Parathyroid adenoma (tissue), 2 donors: Measurements from ENCODE around the gene TMEM184C.

Source experiments
- H2AFZ ChIP-seq: fragments of 300-600 bp; sonication (generic); one replicate; pipeline ENCODE4 v1.7.0; 2017; ENCODE audit warnings: antibody characterized with exemption, mild to moderate bottlenecking
- H3K27ac ChIP-seq: fragments of 300-600 bp; sonication (generic); one replicate; pipeline ENCODE4 v1.7.0; 2017
- H3K27me3 ChIP-seq: fragments of 300-600 bp; sonication (generic); one replicate; pipeline ENCODE4 v1.7.0; 2017; ENCODE audit warnings: low read length; ENCODE audit not compliant: control insufficient read depth, insufficient read depth
- H3K36me3 ChIP-seq: fragments of 300-600 bp; sonication (generic); one replicate; pipeline ENCODE4 v1.7.0; 2017; ENCODE audit warnings: low read length; ENCODE audit not compliant: control insufficient read depth, insufficient read depth
- H3K4me1 ChIP-seq: fragments of 300-600 bp; sonication (generic); one replicate; pipeline ENCODE4 v1.7.0; 2017; ENCODE audit warnings: control low read depth
- H3K4me2 ChIP-seq: fragments of 300-600 bp; sonication (generic); one replicate; pipeline ENCODE4 v1.7.0; 2017; ENCODE audit warnings: low read length
- H3K4me3 ChIP-seq: fragments of 300-600 bp; sonication (generic); one replicate; pipeline ENCODE4 v1.7.0; 2017; ENCODE audit warnings: low read depth, low read length
- H3K79me2 ChIP-seq: fragments of 300-600 bp; sonication (generic); one replicate; pipeline ENCODE4 v1.7.0; 2017; ENCODE audit warnings: control low read depth
- H3K9ac ChIP-seq: fragments of 300-600 bp; sonication (generic); one replicate; pipeline ENCODE4 v1.7.0; 2017; ENCODE audit warnings: mild to moderate bottlenecking
- H3K9me3 ChIP-seq: fragments of 300-600 bp; sonication (generic); one replicate; pipeline ENCODE4 v1.7.0; 2017; ENCODE audit warnings: low read length; ENCODE audit not compliant: control insufficient read depth
- TF ChIP-seq, protein P1 (sequence below): fragments of 300-600 bp; sonication (generic); IDR thresholded peaks from one replicate; pipeline ENCODE4 v1.7.0; 2017; ENCODE audit warnings: antibody characterized with exemption, mild to moderate bottlenecking
- donor health status: primary hyperparathyroidism.

TMEM184C gene

DNA sequence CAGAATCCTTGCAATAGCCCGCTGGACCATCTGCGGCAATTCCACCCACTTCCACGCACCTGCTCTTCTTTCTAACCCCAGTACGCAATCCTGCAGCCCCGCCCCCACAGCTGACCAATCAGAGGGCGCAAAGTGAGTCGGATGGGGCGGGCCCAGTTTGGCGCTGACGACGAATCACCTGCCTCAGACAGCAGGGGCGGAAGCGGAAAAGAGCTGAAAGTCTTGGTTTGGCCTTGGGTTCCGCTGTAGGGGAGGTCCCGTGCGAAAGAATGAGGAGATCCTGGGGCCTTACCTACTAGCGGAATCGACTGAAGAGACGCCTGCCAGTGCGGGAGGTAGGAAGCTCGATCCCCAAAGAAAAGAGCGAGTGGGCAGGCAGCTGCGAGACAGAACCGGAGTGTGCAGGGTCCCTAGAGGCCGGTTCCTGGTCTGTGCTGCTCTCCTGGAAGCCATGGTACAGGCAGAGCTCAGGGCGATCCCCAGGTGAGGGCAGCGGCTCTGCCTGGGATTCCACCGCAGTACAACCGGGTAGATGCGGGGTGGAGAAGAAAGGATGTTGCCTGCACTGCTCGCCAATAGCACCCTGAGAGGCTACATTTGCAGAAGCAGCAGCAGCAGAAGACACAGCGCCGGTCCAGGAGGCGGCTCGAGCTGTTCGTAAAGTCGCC is at the start of gene TMEM184C:
Gene TMEM184C (plus strand): TSS at position 225 of the 668 bp plus-strand sequence. CDS start 560 bp downstream, outside the sequence.
- TF ChIP-seq, protein P1, sequence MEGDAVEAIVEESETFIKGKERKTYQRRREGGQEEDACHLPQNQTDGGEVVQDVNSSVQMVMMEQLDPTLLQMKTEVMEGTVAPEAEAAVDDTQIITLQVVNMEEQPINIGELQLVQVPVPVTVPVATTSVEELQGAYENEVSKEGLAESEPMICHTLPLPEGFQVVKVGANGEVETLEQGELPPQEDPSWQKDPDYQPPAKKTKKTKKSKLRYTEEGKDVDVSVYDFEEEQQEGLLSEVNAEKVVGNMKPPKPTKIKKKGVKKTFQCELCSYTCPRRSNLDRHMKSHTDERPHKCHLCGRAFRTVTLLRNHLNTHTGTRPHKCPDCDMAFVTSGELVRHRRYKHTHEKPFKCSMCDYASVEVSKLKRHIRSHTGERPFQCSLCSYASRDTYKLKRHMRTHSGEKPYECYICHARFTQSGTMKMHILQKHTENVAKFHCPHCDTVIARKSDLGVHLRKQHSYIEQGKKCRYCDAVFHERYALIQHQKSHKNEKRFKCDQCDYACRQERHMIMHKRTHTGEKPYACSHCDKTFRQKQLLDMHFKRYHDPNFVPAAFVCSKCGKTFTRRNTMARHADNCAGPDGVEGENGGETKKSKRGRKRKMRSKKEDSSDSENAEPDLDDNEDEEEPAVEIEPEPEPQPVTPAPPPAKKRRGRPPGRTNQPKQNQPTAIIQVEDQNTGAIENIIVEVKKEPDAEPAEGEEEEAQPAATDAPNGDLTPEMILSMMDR = no peak
- Histone ChIP-seq H3K4me1 (no peaks in the 10 kb centered on the region), H3K9ac (peak within 1 kb of the TSS; percentile 67), H3K27me3 (no peaks in the 10 kb centered on the region), H3K79me2 (peaks cover 14% of the 10 kb centered on the region), H3K9me3 (no peaks in the 10 kb centered on the region), H3K27ac (peak within 1 kb of the TSS; percentile 96), H3K36me3 (no peaks in the 10 kb centered on the region), H3K4me2 (peak within 1 kb of the TSS; percentile 92), H3K4me3 (peak within 1 kb of the TSS; percentile 97), H2AFZ (peak within 1 kb of the TSS; percentile 78)

DNA sequence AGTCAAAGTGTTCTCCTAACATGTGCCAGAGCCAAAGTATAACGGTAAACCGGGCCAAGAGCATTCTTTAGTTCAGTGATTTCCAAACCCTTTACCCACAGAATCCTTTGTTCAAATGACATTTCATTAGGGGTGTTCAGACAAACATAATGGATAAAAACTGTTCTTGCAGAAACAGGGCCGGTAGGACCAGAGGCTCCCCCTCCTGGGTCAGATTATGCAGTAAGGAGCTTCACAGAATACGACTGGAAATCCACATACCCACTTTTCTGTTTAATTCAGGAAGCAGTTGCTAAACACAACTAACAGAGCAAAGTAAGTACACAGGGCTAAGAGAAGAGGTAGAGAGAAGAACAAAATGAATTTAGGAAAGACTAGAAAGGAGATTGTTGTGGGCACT is 46.6 kb upstream of the TMEM184C start:
- TF ChIP-seq, protein P1 = no peak
- Histone ChIP-seq H3K9ac (no peak overlapping the region), H3K36me3 (no peaks in the 10 kb centered on the region), H2AFZ (no peak overlapping the region), H3K27ac (no peak overlapping the region), H3K27me3 (no peaks in the 10 kb centered on the region), H3K4me2 (no peak overlapping the region), H3K4me1 (no peaks in the 10 kb centered on the region), H3K9me3 (no peaks in the 10 kb centered on the region), H3K79me2 (no peaks in the 10 kb centered on the region), H3K4me3 (no peak overlapping the region)

DNA sequence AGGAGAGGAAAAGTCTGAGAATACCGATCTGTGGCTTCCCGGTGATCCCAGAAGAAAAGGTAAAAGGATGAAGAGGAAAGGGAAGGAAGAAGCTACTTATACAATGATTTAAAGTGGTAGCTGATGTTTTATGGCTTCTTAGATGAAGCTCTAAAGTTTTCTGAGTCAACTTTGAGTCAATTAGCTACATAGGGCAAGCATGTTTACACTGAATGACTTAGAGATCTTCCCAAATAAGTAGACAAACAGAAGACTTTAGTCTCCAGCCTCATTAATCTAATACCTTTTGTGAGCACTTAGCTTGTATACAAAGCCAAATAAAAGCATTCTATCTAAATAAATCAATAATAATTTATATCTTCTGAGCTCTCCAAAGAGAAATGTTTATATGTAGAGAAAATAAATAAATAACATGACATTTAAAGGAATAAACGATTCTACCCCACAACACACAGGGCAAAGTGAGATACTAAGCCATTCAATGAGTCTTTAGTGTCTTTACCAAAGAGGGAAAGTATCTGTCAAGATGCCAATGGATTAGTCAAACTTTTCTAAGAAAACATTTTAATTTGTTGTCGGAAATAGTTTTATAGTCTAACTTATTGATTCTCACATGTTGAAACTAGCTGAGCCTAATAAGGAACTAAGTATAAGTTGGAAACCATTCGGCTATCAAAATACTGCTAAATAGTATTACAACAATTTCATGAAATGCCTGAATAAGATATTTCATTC is 46.0 kb upstream of the TMEM184C start:
- Histone ChIP-seq H3K4me3 (no peak overlapping the region), H3K9me3 (no peaks in the 10 kb centered on the region), H3K9ac (no peak overlapping the region), H3K27ac (no peak overlapping the region), H3K4me1 (no peaks in the 10 kb centered on the region), H3K79me2 (no peaks in the 10 kb centered on the region), H3K27me3 (no peaks in the 10 kb centered on the region), H2AFZ (no peak overlapping the region), H3K36me3 (no peaks in the 10 kb centered on the region), H3K4me2 (no peak overlapping the region)
- TF ChIP-seq, protein P1 = no peak

DNA sequence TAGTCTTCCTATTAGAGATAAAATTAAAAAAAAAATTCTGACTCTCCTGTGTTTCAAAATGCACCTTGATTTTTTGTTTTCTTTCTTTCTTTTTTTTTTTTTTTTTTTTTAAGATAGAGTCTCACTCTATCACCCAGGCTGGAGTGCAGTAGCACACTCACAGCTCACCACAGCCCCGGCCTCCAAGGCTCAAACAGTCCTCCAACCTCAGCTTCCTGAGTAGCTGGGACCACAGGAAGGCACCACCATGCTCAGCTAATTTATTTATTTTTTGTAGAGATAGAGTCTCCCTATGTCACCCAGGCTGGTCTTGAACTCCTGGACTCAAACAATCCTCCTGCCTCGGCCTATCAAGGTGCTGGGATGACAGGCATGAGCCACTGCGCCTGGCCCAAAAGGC is 41.1 kb upstream of the TMEM184C start:
- TF ChIP-seq, protein P1 = no peak
- H3K4me3 ChIP-seq = no peak overlapping the region
- H3K4me1 ChIP-seq = peaks cover 3% of the 10 kb centered on the region
- H3K79me2 ChIP-seq = no peaks in the 10 kb centered on the region
- H3K36me3 ChIP-seq = no peaks in the 10 kb centered on the region
- H3K9ac ChIP-seq = no peak overlapping the region
- H2AFZ ChIP-seq = no peak overlapping the region
- H3K9me3 ChIP-seq = no peaks in the 10 kb centered on the region
- no peak overlapping the region for H3K4me2 ChIP-seq
- no peaks in the 10 kb centered on the region for H3K27me3 ChIP-seq
- no peak overlapping the region for H3K27ac ChIP-seq
